Testis (tissue), 2 donors: Measurements from ENCODE around the gene ZBTB7C.

ENCODE experiments used
- CTCF ChIP-seq, 3 experiments: fragments of 450-650 bp in 2 of 3; fragments of 200-600 bp in 1 of 3; sonication (generic) in 1 of 3; IDR thresholded peaks; one replicate each; pipeline ENCODE4 v1.5.1; 2016 to 2019; ENCODE audit warnings: antibody characterized with exemption in 3 of 3, mild to moderate bottlenecking in 2 of 3, moderate library complexity in 1 of 3
- POLR2A ChIP-seq: fragments of 450-650 bp; IDR thresholded peaks from one replicate; pipeline ENCODE4 v1.6.1; 2017; ENCODE audit warnings: antibody characterized with exemption, mild to moderate bottlenecking, moderate library complexity

- TF ChIP-seq CTCF (IDR thresholded peaks at IDR 0.05) (no peak), POLR2A (no peak)
Measured at GRCh38 chr18:48170651-48171050, 238.5 kb downstream of the ZBTB7C start.
